ENCODE data around the gene NSG2.
"Not testable (repeated sequence)": the region's sequence is repeated elsewhere in the genome, so short reads cannot be mapped to it uniquely, and the experiment has no call there.

The NSG2 gene

DNA sequence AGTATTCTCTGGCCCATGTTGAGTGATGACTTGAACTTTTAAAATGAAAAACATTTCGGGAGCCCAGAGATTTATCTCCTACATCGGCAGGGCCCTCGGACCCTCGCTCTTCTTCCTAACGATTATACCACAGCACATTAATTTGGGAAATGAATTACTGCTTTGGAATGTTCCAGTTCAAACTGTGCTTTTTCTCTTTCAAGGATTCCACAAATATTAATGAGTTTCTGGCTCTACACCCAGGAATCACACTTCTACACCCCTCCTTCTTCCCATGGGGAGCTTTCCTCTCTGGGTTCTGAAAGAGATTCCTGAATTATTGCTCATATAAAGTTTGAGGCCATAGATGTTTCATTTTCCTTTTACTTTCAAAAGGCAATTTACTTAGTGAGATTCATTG lies 41.2 kb downstream of the NSG2 start:
- no peaks in the 10 kb centered on the region for H3K27me3 ChIP-seq (ENCODE audit: low read depth, low read length)
- H3K27ac ChIP-seq (ENCODE audit: low read length) = no peak overlapping the region
- no peaks in the 10 kb centered on the region for H3K9me3 ChIP-seq (ENCODE audit: control insufficient read depth in 1 of 2, low read length in 2 of 2)

DNA sequence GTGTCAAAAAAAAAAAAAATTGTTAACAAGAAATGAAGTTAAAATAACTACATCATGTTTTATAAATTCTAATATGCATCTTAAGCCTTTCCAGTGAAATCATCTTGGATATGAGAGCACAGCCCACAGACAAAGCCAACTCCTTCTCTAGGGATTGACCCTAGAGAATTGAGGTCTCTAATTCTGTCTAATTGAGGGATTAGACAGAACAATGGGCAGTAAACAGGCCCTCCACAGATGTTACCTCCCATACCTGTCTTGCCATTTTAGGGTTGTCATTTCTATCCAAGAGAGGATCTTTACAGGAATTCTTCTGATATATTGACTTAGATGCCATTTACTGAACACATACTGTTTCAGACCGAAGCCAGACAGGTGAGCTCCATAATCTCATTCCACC lies 42.3 kb downstream of the NSG2 start:
- no peaks in the 10 kb centered on the region for H3K27me3 ChIP-seq (ENCODE audit: low read depth, low read length)

More for the DNA sequence above, 41.2 kb downstream of the NSG2 start:
- Histone ChIP-seq H3K36me3 (ENCODE audit: control insufficient read depth in 1 of 2, insufficient read depth in 2 of 2, low read length in 2 of 2) (no peaks in the 10 kb centered on the region), H3K4me3 (ENCODE audit: low read depth in 1 of 2, low read length in 2 of 2) (no peak overlapping the region), H3K4me1 (ENCODE audit: control insufficient read depth in 1 of 2, insufficient read depth in 2 of 2, low read length in 2 of 2) (no peaks in the 10 kb centered on the region)

DNA sequence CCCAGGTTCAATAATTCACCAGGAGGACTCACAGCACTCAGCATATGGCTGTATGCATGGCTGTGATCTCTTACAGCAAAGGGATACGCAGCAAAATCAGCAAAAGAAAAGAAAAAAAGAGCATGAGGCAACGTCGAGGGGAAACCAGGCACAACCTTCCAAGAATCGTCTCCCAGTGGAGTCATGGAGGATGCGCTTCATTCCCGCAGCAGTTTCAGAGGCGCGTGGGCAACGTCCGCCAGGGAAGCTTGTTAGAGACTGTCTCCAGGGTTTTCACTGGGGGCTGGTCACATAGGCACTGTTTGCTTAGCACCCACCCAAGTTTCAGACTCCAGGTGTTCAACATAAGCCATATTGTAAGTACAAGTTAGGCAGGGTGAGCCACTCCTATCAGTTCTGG lies 44.6 kb downstream of the NSG2 start:
- no peak overlapping the region for H3K4me3 ChIP-seq (ENCODE audit: low read depth in 1 of 2, low read length in 2 of 2)
- H3K27me3 ChIP-seq (ENCODE audit: low read depth, low read length) = no peaks in the 10 kb centered on the region
- H3K27ac ChIP-seq (ENCODE audit: low read length) = no peak overlapping the region
- H3K4me1 ChIP-seq (ENCODE audit: control insufficient read depth in 1 of 2, insufficient read depth in 2 of 2, low read length in 2 of 2) = no peaks in the 10 kb centered on the region
- H3K36me3 ChIP-seq (ENCODE audit: control insufficient read depth in 1 of 2, insufficient read depth in 2 of 2, low read length in 2 of 2) = no peaks in the 10 kb centered on the region
- H3K9me3 ChIP-seq (ENCODE audit: control insufficient read depth in 1 of 2, low read length in 2 of 2) = no peaks in the 10 kb centered on the region

More for the DNA sequence above, 42.3 kb downstream of the NSG2 start:
- no peak overlapping the region for H3K27ac ChIP-seq (ENCODE audit: low read length)
- no peaks in the 10 kb centered on the region for H3K9me3 ChIP-seq (ENCODE audit: control insufficient read depth in 1 of 2, low read length in 2 of 2)
- H3K4me3 ChIP-seq (ENCODE audit: low read depth in 1 of 2, low read length in 2 of 2) = no peak overlapping the region
- H3K36me3 ChIP-seq (ENCODE audit: control insufficient read depth in 1 of 2, insufficient read depth in 2 of 2, low read length in 2 of 2) = no peaks in the 10 kb centered on the region
- H3K4me1 ChIP-seq (ENCODE audit: control insufficient read depth in 1 of 2, insufficient read depth in 2 of 2, low read length in 2 of 2) = no peaks in the 10 kb centered on the region

DNA sequence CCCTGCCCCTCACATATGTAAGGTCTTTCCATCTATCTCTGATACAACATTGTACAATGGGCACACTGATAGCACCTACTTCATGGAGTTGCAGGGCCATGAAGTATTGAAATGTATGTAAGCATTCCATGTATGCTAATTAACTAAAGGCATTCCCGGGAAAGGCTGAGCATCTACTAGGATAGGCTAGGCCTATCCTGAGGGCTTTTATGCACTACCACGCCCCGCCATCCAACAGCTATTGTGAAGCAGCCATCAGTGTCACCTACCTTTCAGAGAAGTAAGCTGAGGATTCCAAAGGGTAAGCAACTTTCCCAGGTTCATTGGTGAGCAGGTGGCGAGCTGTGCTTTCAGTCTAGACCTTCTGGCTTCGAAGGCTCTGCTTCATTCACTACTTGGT lies 47.6 kb downstream of the NSG2 start:
- Histone ChIP-seq H3K27ac (ENCODE audit: low read length) (no peak overlapping the region), H3K4me3 (ENCODE audit: low read depth in 1 of 2, low read length in 2 of 2) (no peak overlapping the region), H3K9me3 (ENCODE audit: control insufficient read depth in 1 of 2, low read length in 2 of 2) (no peaks in the 10 kb centered on the region), H3K27me3 (ENCODE audit: low read depth, low read length) (no peaks in the 10 kb centered on the region), H3K4me1 (ENCODE audit: control insufficient read depth in 1 of 2, insufficient read depth in 2 of 2, low read length in 2 of 2) (no peaks in the 10 kb centered on the region), H3K36me3 (ENCODE audit: control insufficient read depth in 1 of 2, insufficient read depth in 2 of 2, low read length in 2 of 2) (no peaks in the 10 kb centered on the region)

DNA sequence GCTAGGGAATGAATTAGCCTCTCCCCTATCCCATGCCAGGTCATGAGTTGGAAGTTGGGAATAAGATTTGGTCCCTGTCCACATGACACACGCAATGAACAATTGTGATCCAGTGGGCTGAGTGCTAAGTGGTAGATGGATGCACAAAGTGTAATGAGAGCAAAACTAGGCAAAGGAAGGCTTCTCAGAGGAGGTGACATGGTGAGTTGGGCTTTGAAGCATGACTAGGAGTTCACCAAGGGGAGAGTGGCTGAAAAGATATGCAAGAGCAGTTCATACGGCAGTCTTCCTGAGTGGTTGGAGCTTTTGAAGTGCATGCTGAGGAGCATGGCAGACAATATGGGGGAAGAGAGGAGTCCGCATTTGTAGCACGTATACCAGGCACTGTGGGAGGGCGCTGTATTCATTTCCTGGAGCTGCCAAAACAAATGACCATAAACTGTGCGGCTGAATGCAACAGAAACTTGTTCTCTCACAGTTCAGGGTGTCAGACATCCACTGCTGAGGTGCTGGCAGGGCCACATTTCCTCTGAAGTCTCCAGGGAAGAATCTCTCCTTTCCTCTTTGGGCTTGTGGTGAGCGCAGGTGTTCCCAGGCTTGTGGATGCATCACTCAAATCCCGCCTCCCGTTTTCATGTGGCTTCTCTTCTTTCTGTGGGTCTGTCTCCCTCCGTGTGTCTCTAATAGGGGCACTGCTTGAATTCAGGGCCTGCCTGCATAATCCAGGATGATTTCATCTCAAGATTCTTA lies 49.5 kb downstream of the NSG2 start:
- H3K36me3 ChIP-seq (ENCODE audit: control insufficient read depth in 1 of 2, insufficient read depth in 2 of 2, low read length in 2 of 2) = no peaks in the 10 kb centered on the region
- no peaks in the 10 kb centered on the region for H3K27me3 ChIP-seq (ENCODE audit: low read depth, low read length)
- H3K9me3 ChIP-seq (ENCODE audit: control insufficient read depth in 1 of 2, low read length in 2 of 2) = no peaks in the 10 kb centered on the region
- no peaks in the 10 kb centered on the region for H3K4me1 ChIP-seq (ENCODE audit: control insufficient read depth in 1 of 2, insufficient read depth in 2 of 2, low read length in 2 of 2)
- H3K4me3 ChIP-seq (ENCODE audit: low read depth in 1 of 2, low read length in 2 of 2) = no peak overlapping the region
- no peak overlapping the region for H3K27ac ChIP-seq (ENCODE audit: low read length)

DNA sequence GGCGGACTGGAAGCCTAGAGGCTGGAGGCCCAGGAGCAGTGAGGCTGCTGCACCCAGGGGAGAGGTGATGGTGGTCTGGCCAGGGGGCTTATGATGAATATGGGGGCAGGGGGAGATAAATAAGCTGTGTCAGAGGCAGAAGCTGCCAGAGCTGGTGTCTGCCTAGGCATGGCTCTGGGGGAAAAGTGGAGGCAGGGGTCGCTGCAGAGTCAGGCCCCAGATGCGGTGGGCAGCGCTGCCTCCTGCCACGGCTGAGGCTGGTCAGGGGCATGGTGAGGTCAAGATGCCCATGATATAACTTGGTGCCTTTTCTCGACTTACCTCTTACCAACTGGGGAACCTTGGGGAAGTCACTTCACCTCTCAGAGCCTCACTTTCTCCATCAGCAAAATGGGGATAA lies 51.1 kb downstream of the NSG2 start:
- no peak overlapping the region for H3K27ac ChIP-seq (ENCODE audit: low read length)

DNA sequence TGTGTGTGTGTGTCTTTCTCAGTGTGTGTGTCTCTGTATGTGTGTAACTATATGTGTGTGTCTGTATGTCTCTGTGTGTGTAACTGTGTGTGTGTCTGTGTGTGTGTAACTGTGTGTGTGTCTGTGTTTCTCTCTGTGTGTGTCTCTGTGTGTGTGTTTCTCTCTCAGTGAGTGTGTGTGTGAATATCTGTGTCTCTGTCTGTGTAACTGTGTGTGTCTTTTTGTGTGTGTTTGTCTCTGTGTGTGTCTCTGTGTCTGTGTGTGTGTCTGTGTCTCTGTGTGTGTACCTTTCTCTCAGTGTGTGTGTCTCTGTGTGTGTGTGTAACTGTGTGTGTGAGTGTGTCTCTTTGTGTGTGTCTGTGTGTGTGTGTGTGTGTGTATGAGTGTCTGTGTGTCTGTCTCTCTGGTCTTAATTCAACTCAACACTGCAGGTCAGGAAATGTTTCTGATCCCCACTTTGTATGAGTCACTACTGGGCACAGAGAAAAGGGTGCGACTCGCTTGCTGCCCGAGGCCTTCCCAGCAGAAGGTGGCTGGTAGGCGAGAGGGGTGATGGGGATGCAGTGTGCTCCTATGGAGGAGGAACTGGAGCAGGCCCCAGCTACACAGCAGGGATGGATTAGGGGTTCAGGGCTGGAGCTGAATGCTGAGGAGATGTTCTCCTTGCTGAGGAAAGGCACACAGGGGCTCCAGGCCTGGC lies 52.1 kb downstream of the NSG2 start:
- H3K9me3 ChIP-seq (ENCODE audit: control insufficient read depth in 1 of 2, low read length in 2 of 2) = no peaks in the 10 kb centered on the region
- H3K27me3 ChIP-seq (ENCODE audit: low read depth, low read length) = no peaks in the 10 kb centered on the region
- H3K4me3 ChIP-seq (ENCODE audit: low read depth in 1 of 2, low read length in 2 of 2) = no peak overlapping the region
- H3K27ac ChIP-seq (ENCODE audit: low read length) = no peak overlapping the region
- no peaks in the 10 kb centered on the region for H3K4me1 ChIP-seq (ENCODE audit: control insufficient read depth in 1 of 2, insufficient read depth in 2 of 2, low read length in 2 of 2)
- H3K36me3 ChIP-seq (ENCODE audit: control insufficient read depth in 1 of 2, insufficient read depth in 2 of 2, low read length in 2 of 2) = no peaks in the 10 kb centered on the region

More for the DNA sequence above, 51.1 kb downstream of the NSG2 start:
- Histone ChIP-seq H3K4me3 (ENCODE audit: low read depth in 1 of 2, low read length in 2 of 2) (no peak overlapping the region), H3K9me3 (ENCODE audit: control insufficient read depth in 1 of 2, low read length in 2 of 2) (no peaks in the 10 kb centered on the region), H3K27me3 (ENCODE audit: low read depth, low read length) (no peaks in the 10 kb centered on the region), H3K4me1 (ENCODE audit: control insufficient read depth in 1 of 2, insufficient read depth in 2 of 2, low read length in 2 of 2) (no peaks in the 10 kb centered on the region), H3K36me3 (ENCODE audit: control insufficient read depth in 1 of 2, insufficient read depth in 2 of 2, low read length in 2 of 2) (no peaks in the 10 kb centered on the region)

DNA sequence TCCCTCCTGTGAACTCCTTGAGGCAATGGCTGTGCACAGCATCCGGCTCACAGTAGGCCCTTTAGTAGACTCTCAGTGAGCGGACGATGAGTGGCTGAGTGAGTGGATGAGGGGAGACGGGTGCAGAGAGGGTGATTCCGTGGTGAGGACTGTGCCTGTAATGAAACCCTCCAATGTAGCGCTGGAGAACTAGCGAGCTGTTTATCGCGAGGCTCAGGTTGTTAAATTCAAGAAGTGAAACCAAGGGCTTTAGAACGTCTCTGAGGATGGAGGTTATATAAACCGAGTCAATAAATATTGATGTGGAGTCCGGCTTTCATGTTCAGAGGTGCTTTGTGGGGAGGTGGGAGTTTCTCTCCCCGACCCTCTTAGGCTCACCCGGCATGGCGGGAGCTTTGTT lies 53.2 kb downstream of the NSG2 start:
- no peaks in the 10 kb centered on the region for H3K36me3 ChIP-seq (ENCODE audit: control insufficient read depth in 1 of 2, insufficient read depth in 2 of 2, low read length in 2 of 2)
- no peaks in the 10 kb centered on the region for H3K4me1 ChIP-seq (ENCODE audit: control insufficient read depth in 1 of 2, insufficient read depth in 2 of 2, low read length in 2 of 2)
- no peak overlapping the region for H3K4me3 ChIP-seq (ENCODE audit: low read depth in 1 of 2, low read length in 2 of 2)
- H3K27ac ChIP-seq (ENCODE audit: low read length) = no peak overlapping the region
- H3K27me3 ChIP-seq (ENCODE audit: low read depth, low read length) = no peaks in the 10 kb centered on the region
- H3K9me3 ChIP-seq (ENCODE audit: control insufficient read depth in 1 of 2, low read length in 2 of 2) = no peaks in the 10 kb centered on the region

DNA sequence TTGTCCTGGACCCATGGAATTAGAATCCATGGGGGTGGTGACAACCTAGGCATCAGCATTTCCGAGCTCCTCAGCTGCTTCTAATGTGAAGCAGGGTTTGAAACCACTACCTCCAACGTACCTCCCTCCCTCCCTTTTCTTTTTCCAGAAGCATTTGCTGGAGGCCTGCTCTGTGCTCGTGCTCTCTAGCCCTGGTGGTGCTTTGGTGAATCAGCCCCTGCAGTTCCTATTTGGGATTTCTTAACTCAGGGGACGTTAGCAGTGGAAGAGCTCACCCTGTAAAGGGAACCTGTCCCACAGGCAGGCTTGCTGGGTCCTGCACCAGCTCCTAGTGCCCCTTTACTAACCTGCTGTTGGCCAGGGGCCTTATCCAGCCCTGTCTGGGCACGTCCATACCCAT lies 55.0 kb downstream of the NSG2 start:
- Histone ChIP-seq H3K4me3 (ENCODE audit: low read depth in 1 of 2, low read length in 2 of 2) (no peak overlapping the region), H3K4me1 (ENCODE audit: control insufficient read depth in 1 of 2, insufficient read depth in 2 of 2, low read length in 2 of 2) (no peaks in the 10 kb centered on the region), H3K36me3 (ENCODE audit: control insufficient read depth in 1 of 2, insufficient read depth in 2 of 2, low read length in 2 of 2) (no peaks in the 10 kb centered on the region), H3K27me3 (ENCODE audit: low read depth, low read length) (no peaks in the 10 kb centered on the region), H3K27ac (ENCODE audit: low read length) (no peak overlapping the region), H3K9me3 (ENCODE audit: control insufficient read depth in 1 of 2, low read length in 2 of 2) (no peaks in the 10 kb centered on the region)

DNA sequence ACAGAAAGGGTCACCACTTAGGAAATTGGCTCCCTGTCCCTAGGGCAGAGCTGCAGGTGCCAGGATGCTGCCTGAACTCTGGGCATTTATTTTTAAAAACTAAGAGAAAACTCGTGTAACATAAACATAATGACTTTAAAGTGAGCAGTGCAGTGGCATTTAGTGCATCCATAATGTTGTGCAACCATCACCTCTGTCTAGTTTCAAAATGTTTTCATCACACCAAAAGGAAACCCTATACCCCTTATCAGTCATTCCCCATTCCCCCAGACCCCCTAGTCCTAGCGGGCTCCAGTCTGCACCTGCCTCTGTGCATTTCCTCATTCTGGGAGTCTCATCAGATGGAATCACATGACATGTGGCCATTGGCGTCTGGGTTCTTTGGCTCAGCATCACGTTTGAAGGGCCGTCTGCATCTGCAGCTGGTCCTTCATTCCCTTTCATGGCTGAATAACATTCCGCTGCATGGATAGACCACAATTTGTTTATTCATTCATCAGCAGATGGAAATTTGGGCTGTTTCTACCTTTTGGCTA lies 55.8 kb downstream of the NSG2 start:
- Histone ChIP-seq H3K36me3 (ENCODE audit: control insufficient read depth in 1 of 2, insufficient read depth in 2 of 2, low read length in 2 of 2) (no peaks in the 10 kb centered on the region), H3K4me3 (ENCODE audit: low read depth in 1 of 2, low read length in 2 of 2) (no peak overlapping the region), H3K27ac (ENCODE audit: low read length) (no peak overlapping the region), H3K4me1 (ENCODE audit: control insufficient read depth in 1 of 2, insufficient read depth in 2 of 2, low read length in 2 of 2) (no peaks in the 10 kb centered on the region), H3K9me3 (ENCODE audit: control insufficient read depth in 1 of 2, low read length in 2 of 2) (no peaks in the 10 kb centered on the region), H3K27me3 (ENCODE audit: low read depth, low read length) (no peaks in the 10 kb centered on the region)

DNA sequence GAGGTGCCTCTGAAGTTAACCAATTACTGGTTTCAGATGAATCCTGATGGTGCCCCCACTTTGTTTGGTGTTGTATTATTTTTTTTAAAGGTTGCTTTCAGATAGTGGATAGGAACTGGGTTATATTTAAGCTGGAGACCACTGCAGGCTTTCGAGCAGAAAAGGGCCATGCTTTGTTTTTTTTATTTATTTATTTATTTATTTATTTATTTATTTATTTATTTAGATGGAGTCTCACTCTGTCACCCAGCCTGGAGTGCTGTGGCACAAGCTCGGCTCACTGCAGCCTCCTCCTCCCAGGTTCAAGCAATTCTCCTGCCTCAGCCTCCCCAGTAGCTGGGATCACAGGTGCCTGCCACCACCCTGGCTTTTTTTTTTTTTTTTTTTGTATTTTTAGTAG lies 57.1 kb downstream of the NSG2 start:
- not testable (repeated sequence) for H3K4me3 ChIP-seq (ENCODE audit: low read depth in 1 of 2, low read length in 2 of 2); H3K27me3 ChIP-seq (ENCODE audit: low read depth, low read length); H3K36me3 ChIP-seq (ENCODE audit: control insufficient read depth in 1 of 2, insufficient read depth in 2 of 2, low read length in 2 of 2); H3K9me3 ChIP-seq (ENCODE audit: control insufficient read depth in 1 of 2, low read length in 2 of 2); H3K27ac ChIP-seq (ENCODE audit: low read length); H3K4me1 ChIP-seq (ENCODE audit: control insufficient read depth in 1 of 2, insufficient read depth in 2 of 2, low read length in 2 of 2)
